Activated T-cell treated with anti-CD3 and anti-CD28 coated beads, Interleukin-2, amount 50 U/mL, for 72 hours (primary cell): ENCODE data around the gene RARA. TPM values are rescaled to one million over a fixed set of nuclear protein-coding genes. Genes with fewer than 3 reads are reported as not detected.
"Not testable (repeated sequence)": the region's sequence is repeated elsewhere in the genome, so short reads cannot be mapped to it uniquely, and the experiment has no call there.

Source experiments
- ATAC-seq, 2 donors: fragments of 150-1000 bp; cut with Tn5 transposase; replicated peaks in 1 of 2; 2 replicates each; pipeline ENCODE4 v1.10.0; 2021; ENCODE audit warnings: moderate library complexity in 2 of 2, mild to moderate bottlenecking in 1 of 2
- DNase-seq, 2 donors: peaks; one replicate each; pipeline ENCODE4 v3.0.0; 2021 to 2022; ENCODE audit warnings: mixed read lengths in 1 of 2
- H3K27ac Mint-ChIP-seq: one replicate; pipeline ENCODE4 v1.8.0; 2022; ENCODE audit warnings: mild to moderate bottlenecking, moderate library complexity, mixed read lengths
- H3K27me3 Mint-ChIP-seq: one replicate; pipeline ENCODE4 v1.8.0; 2022; ENCODE audit warnings: low read depth, mixed read lengths
- H3K36me3 Mint-ChIP-seq, 2 donors: one replicate each; pipeline ENCODE4 v1.8.0; 2022; ENCODE audit warnings: mixed read lengths in 2 of 2, mild to moderate bottlenecking in 1 of 2; ENCODE audit not compliant: insufficient read depth in 2 of 2
- H3K4me1 Mint-ChIP-seq: one replicate; pipeline ENCODE4 v1.8.0; 2022; ENCODE audit warnings: low read depth, mixed read lengths
- H3K4me3 Mint-ChIP-seq, 2 donors: one replicate each; pipeline ENCODE4 v1.8.0; 2022; ENCODE audit warnings: mild to moderate bottlenecking in 2 of 2, mixed read lengths in 2 of 2, moderate library complexity in 2 of 2
- H3K9me3 Mint-ChIP-seq, 2 donors: one replicate each; pipeline ENCODE4 v1.8.0; 2022; ENCODE audit warnings: mixed read lengths in 2 of 2
- total RNA-seq, 2 donors: library from RNA; stranded (reverse); gene quantifications; one replicate each; pipeline ENCODE4 v1.2.3, GENCODE V29; 2022

The RARA gene
- total RNA-seq, 2 donors from 2014 or later, result 33.4 to 45.2 TPM

- Mint-ChIP-seq H3K27me3 (peaks cover 14% of the 10 kb centered on the region), H3K36me3 (peaks cover 0 to 2% of the 10 kb centered on the region in 2 donors), H3K9me3 (no peaks in the 10 kb centered on the region), H3K4me1 (peaks cover 26% of the 10 kb centered on the region), H3K27ac (no peak overlapping the region), H3K4me3 (peak overlapping the region; percentile 36 to 52)
- DNase-seq, result peak; percentile 88 to 93
- ATAC-seq, result peak; percentile 42 to 54
Measured at GRCh38 chr17:40358323-40359038, 49.5 kb downstream of the RARA start.

GRCh38 chr17:40360091-40360490 is 51.1 kb downstream of the RARA start:
- H3K36me3 Mint-ChIP-seq, result peaks cover 0 to 4% of the 10 kb centered on the region in 2 donors
- H3K4me1 Mint-ChIP-seq, result peaks cover 28% of the 10 kb centered on the region
- peaks cover 14% of the 10 kb centered on the region for H3K27me3 Mint-ChIP-seq

GRCh38 chr17:40361063-40361924 is 52.3 kb downstream of the RARA start:
- no peak for DNase-seq
- H3K27ac Mint-ChIP-seq, result no peak overlapping the region
- peaks cover 14% of the 10 kb centered on the region for H3K27me3 Mint-ChIP-seq
- peaks cover 28% of the 10 kb centered on the region for H3K4me1 Mint-ChIP-seq
- H3K4me3 Mint-ChIP-seq, result peak overlapping the region in 1 of 2 donors; percentile 44
- ATAC-seq, result no peak
- H3K9me3 Mint-ChIP-seq, result no peaks in the 10 kb centered on the region
- H3K36me3 Mint-ChIP-seq, result peaks cover 0 to 4% of the 10 kb centered on the region in 2 donors

More at GRCh38 chr17:40360091-40360490, 51.1 kb downstream of the RARA start:
- no peak for DNase-seq
- Mint-ChIP-seq H3K27ac (no peak overlapping the region), H3K9me3 (no peaks in the 10 kb centered on the region), H3K4me3 (no peak overlapping the region)
- no peak for ATAC-seq

- DNase-seq, result no peak
- peak overlapping the region; percentile 43 to 68 for H3K4me3 Mint-ChIP-seq
- H3K27me3 Mint-ChIP-seq, result peaks cover 14% of the 10 kb centered on the region
- peaks cover 0 to 4% of the 10 kb centered on the region in 2 donors for H3K36me3 Mint-ChIP-seq
- no peak overlapping the region for H3K27ac Mint-ChIP-seq
- peak; percentile 24 to 36 for ATAC-seq
- H3K9me3 Mint-ChIP-seq, result no peaks in the 10 kb centered on the region
- H3K4me1 Mint-ChIP-seq, result peaks cover 28% of the 10 kb centered on the region
Measured at GRCh38 chr17:40361925-40362695, 53.1 kb downstream of the RARA start.

- ATAC-seq (peak; percentile 91 to 92), DNase-seq (peak; percentile 92 to 93)
- H3K4me3 Mint-ChIP-seq, result peak overlapping the region; percentile 43 to 85
- H3K27ac Mint-ChIP-seq, result no peak overlapping the region
- H3K9me3 Mint-ChIP-seq, result no peaks in the 10 kb centered on the region
- H3K36me3 Mint-ChIP-seq, result peaks cover 0 to 4% of the 10 kb centered on the region in 2 donors
- peaks cover 28% of the 10 kb centered on the region for H3K4me1 Mint-ChIP-seq
- peaks cover 14% of the 10 kb centered on the region for H3K27me3 Mint-ChIP-seq
Measured at GRCh38 chr17:40362696-40363110, 53.7 kb downstream of the RARA start.

GRCh38 chr17:40363111-40363827 is 54.3 kb downstream of the RARA start:
- H3K27ac Mint-ChIP-seq, result no peak overlapping the region
- peaks cover 14% of the 10 kb centered on the region for H3K27me3 Mint-ChIP-seq
- DNase-seq, result peak; percentile 44 to 45
- H3K4me1 Mint-ChIP-seq, result peaks cover 24% of the 10 kb centered on the region
- no peaks in the 10 kb centered on the region for H3K9me3 Mint-ChIP-seq
- H3K4me3 Mint-ChIP-seq, result peak overlapping the region; percentile 84 to 85
- peaks cover 0 to 4% of the 10 kb centered on the region in 2 donors for H3K36me3 Mint-ChIP-seq
- peak; percentile 46 to 48 for ATAC-seq

GRCh38 chr17:40364121-40364861 is 55.3 kb downstream of the RARA start, which contains the start of gene GJD3:
GJD3 (minus strand) TSS chr17:40364737; CDS start chr17:40363815, 922 bp downstream.
- H3K27ac Mint-ChIP-seq, result no peak within 1 kb of the TSS
- DNase-seq, result no peak
- ATAC-seq, result no peak
- H3K9me3 Mint-ChIP-seq, result no peaks in the 10 kb centered on the region
- H3K4me3 Mint-ChIP-seq, result peak within 1 kb of the TSS; percentile 84 to 85
- H3K4me1 Mint-ChIP-seq, result peaks cover 16% of the 10 kb centered on the region
- peaks cover 14% of the 10 kb centered on the region for H3K27me3 Mint-ChIP-seq
- peaks cover 0 to 4% of the 10 kb centered on the region in 2 donors for H3K36me3 Mint-ChIP-seq

GRCh38 chr17:40364906-40365305 is 55.9 kb downstream of the RARA start:
- Mint-ChIP-seq H3K36me3 (peaks cover 0 to 4% of the 10 kb centered on the region in 2 donors), H3K4me3 (peak overlapping the region; percentile 84 to 85), H3K4me1 (peaks cover 16% of the 10 kb centered on the region), H3K9me3 (no peaks in the 10 kb centered on the region), H3K27me3 (peaks cover 14% of the 10 kb centered on the region), H3K27ac (no peak overlapping the region)
- ATAC-seq (no peak), DNase-seq (no peak)

GRCh38 chr17:40366076-40366860 is 57.3 kb downstream of the RARA start:
- Mint-ChIP-seq H3K9me3 (peaks cover 0 to under 1% of the 10 kb centered on the region in 2 donors), H3K36me3 (peaks cover 0 to 4% of the 10 kb centered on the region in 2 donors), H3K27ac (no peak overlapping the region), H3K27me3 (peaks cover 3% of the 10 kb centered on the region), H3K4me1 (peaks cover 13% of the 10 kb centered on the region), H3K4me3 (no peak overlapping the region)
- no peak for ATAC-seq
- DNase-seq, result no peak

- Mint-ChIP-seq H3K27me3 (no peaks in the 10 kb centered on the region), H3K36me3 (peaks cover 0 to 4% of the 10 kb centered on the region in 2 donors), H3K27ac (no peak overlapping the region)
Measured at GRCh38 chr17:40366861-40367518, 58.0 kb downstream of the RARA start.

GRCh38 chr17:40367728-40368127 is 58.7 kb downstream of the RARA start:
- not testable (repeated sequence) for H3K27ac Mint-ChIP-seq, H3K36me3 Mint-ChIP-seq, H3K4me3 Mint-ChIP-seq, H3K9me3 Mint-ChIP-seq, ATAC-seq, DNase-seq, H3K27me3 Mint-ChIP-seq
- H3K4me1 Mint-ChIP-seq, result peaks cover 24% of the 10 kb centered on the region

More at GRCh38 chr17:40366861-40367518, 58.0 kb downstream of the RARA start:
- ATAC-seq, result no peak
- Mint-ChIP-seq H3K4me3 (no peak overlapping the region), H3K9me3 (peaks cover 0 to 2% of the 10 kb centered on the region in 2 donors), H3K4me1 (peaks cover 17% of the 10 kb centered on the region)
- no peak for DNase-seq
